ENCODE data around the gene APEX1.

The APEX1 gene

DNA sequence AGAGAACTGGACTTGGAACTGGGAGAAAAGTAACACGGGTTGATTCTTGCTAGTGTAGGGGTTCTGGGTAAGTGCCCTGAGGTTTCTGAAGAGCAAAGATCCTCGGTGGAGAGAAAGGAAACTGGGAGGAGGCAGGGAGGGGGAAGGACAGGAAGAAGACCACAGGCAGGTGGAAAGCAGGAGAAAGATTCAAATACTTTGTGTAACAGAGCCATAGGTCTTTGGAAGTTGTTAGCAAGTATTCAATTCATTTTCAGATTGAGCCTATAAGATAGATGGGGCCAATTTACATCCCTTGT is 15.5 kb downstream of the APEX1 start:
- TF ChIP-seq, protein P1, sequence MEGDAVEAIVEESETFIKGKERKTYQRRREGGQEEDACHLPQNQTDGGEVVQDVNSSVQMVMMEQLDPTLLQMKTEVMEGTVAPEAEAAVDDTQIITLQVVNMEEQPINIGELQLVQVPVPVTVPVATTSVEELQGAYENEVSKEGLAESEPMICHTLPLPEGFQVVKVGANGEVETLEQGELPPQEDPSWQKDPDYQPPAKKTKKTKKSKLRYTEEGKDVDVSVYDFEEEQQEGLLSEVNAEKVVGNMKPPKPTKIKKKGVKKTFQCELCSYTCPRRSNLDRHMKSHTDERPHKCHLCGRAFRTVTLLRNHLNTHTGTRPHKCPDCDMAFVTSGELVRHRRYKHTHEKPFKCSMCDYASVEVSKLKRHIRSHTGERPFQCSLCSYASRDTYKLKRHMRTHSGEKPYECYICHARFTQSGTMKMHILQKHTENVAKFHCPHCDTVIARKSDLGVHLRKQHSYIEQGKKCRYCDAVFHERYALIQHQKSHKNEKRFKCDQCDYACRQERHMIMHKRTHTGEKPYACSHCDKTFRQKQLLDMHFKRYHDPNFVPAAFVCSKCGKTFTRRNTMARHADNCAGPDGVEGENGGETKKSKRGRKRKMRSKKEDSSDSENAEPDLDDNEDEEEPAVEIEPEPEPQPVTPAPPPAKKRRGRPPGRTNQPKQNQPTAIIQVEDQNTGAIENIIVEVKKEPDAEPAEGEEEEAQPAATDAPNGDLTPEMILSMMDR (IDR thresholded peaks at IDR 0.05; ENCODE audit: control extremely low read depth, extremely low read depth, low read depth, missing control alignments): no peak
- ChIA-PET CTCF (interaction anchor here (1.0 to 1.6 kb wide), 3 partner anchors 9 to 143 kb away, joined by 3 to 8 read pairs (median 5); partner anchors contain the start of gene PIP4P1), POLR2A (interaction anchor here (1.4 to 1.7 kb wide), 2 partner anchors 10 to 18 kb away, joined by 8 to 27 read pairs; partner anchors contain the start of gene PIP4P1)
- no peak for DNase-seq (ENCODE audit: extremely low spot score)

DNA sequence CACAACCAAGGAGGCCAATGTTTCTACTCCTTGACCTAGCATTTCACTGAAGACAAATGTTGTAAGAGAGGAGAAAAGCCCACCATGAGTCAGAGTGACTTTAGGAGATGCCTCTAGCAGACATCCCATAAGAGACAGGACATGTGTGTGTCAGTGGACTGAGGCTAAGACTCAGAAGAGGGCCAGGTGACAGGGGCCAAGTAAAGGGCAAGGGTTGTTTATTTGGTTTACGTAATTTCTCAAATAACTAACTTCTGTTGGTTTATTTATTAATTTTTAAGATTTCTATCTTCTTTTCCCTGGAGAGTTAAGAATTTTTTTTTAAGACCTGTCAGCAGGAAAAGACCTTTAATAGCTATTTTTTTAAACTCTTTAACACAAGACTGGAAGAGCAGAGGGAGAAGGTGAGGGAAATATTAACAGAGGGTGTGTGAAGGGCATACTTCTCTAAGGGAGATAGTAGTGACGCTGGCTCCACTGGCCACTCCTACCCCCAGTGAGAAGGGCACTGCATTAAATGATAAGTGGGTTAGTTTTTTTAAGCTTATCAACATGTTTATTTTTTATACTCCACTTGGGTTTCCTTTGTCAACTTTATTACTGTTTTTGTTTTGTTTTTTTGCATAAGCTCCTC is 17.6 kb downstream of the APEX1 start:
- ChIA-PET CTCF (interaction anchor here (0.7 to 1.8 kb wide), 4 partner anchors 15 to 76 kb away, joined by 3 to 5 read pairs (median 4); no protein-coding TSS in a partner anchor), POLR2A (interaction anchor here (0.6 to 3.0 kb wide), 4 partner anchors 9 to 186 kb away, joined by 3 to 17 read pairs (median 6); partner anchors contain the start of gene PIP4P1)
- TF ChIP-seq, protein P1 (IDR thresholded peaks at IDR 0.05; ENCODE audit: control extremely low read depth, extremely low read depth, low read depth, missing control alignments): no peak
- DNase-seq (ENCODE audit: extremely low spot score): no peak

DNA sequence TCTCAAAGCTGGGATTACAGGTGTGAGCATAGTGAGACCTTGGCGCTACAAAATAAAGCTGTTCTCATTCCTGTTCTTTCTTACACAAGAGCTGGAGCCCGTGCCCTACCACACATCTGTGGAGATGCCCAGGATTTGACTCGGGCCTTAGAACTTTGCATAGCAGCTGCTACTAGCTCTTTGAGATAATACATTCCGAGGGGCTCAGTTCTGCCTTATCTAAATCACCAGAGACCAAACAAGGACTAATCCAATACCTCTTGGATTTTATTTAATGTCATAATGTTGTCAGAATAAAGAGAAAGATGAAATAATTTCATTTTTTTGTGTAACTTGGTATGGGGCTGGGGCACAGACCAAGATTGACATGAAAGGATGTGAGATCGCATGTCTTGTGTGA is 21.8 kb downstream of the APEX1 start:
- TF ChIP-seq, protein P1 (IDR thresholded peaks at IDR 0.05; ENCODE audit: control extremely low read depth, extremely low read depth, low read depth, missing control alignments): no peak
- ChIA-PET CTCF (interaction anchor here (0.6 to 1.6 kb wide), 3 partner anchors 9 to 59 kb away, joined by 3 to 4 read pairs (median 3); no protein-coding TSS in a partner anchor), POLR2A (interaction anchor here (0.9 kb wide), 1 partner anchor 15 kb away, joined by 5 read pairs; the partner anchor contains the start of gene PIP4P1)
- no peak for DNase-seq (ENCODE audit: extremely low spot score)

DNA sequence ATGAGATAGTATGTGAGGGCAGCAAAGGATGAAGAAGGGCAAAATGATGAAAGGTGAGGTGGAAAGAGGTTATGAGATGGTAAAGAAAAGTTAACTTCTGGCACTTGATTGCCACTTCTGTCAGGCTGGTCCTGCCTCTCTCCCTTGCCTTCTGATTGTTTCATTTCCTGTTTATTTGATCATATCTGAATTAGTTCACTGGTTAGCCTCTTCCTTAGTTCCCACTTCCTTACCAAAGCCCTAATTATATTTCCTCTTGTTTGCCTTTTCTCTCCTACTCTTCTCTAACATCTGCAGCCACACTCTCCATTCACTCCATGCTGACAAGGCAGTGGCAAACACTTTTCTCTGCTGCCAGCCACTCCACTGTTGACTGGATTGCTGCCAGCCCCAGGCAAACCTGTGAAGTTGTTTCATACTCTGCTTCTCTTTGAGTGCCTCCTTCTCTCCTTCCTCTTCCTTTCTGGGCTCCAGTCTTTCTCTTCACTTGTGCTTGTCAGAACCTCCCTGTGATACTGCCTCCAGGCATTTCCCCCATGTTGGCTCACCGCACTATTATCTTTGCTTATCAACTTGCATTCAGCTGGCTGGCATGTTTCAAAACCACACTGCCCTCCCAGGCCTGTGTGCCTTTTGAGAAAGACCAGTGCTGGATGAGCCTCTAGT is 22.3 kb downstream of the APEX1 start:
- TF ChIP-seq, protein P1 (IDR thresholded peaks at IDR 0.05; ENCODE audit: control extremely low read depth, extremely low read depth, low read depth, missing control alignments): no peak
- DNase-seq (ENCODE audit: extremely low spot score): no peak
- CTCF ChIA-PET: interaction anchor here (0.6 to 1.6 kb wide), 3 partner anchors 9 to 60 kb away, joined by 3 to 4 read pairs (median 3); no protein-coding TSS in a partner anchor
- POLR2A ChIA-PET: interaction anchor here (0.9 kb wide), 1 partner anchor 16 kb away, joined by 5 read pairs; the partner anchor contains the start of gene PIP4P1

DNA sequence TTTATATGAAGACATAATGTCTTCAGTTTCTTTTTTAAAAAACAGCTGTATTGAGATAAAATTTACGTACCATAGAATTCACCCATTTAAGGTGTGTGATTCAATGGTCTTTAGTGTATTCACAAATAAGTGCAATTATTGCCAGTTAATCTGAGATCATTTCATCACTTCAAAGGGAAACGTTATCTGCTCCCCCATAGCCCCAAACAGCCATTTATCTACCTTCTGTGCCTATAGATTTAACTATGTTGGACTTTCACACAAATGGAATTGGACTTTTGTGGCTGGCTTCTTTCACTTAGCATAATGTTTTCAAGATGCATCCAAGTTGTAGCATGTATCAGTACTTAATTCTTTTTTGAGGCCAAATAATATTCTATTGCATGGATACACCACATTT is 23.9 kb downstream of the APEX1 start:
- ChIA-PET CTCF (interaction anchor here (1.3 kb wide), 1 partner anchor 9 kb away, joined by 4 read pairs; no protein-coding TSS in a partner anchor), POLR2A (interaction anchor here (1.5 kb wide), 1 partner anchor 17 kb away, joined by 6 read pairs; the partner anchor contains the start of gene PIP4P1)
- TF ChIP-seq, protein P1 (IDR thresholded peaks at IDR 0.05; ENCODE audit: control extremely low read depth, extremely low read depth, low read depth, missing control alignments): no peak
- DNase-seq (ENCODE audit: extremely low spot score): no peak

DNA sequence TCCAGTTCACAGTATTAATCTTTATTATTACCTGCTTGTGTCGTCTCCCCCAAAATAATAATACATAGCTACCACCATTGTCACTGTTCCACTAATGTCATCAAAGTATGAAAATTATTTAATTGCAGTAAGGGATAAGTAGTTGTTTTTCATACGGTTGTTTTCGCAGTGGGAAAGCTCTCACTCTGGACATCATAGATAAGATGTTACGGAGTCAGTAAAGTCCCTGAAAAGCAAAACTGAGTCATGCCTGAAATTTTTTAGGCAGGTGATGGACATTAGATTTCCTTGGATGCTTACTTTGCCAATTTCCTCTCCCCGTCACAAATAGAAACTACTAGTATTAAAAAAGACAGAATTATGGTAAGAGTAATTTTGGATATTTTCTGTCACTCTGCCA is 27.4 kb downstream of the APEX1 start:
- no peak for DNase-seq (ENCODE audit: extremely low spot score)
- TF ChIP-seq, protein P1 (IDR thresholded peaks at IDR 0.05; ENCODE audit: control extremely low read depth, extremely low read depth, low read depth, missing control alignments): no peak
- POLR2A ChIA-PET: no interaction called here
- CTCF ChIA-PET: interaction anchor here (0.8 to 1.1 kb wide), 2 partner anchors 11 to 19 kb away, joined by 3 to 5 read pairs; no protein-coding TSS in a partner anchor
